Body of pancreas (tissue), 4 donors: ENCODE results near the gene PTPRCAP.

Experiments used
- CTCF ChIP-seq, 7 experiments: fragments of 450-650 bp in 4 of 7; fragments of 200-600 bp in 3 of 7; sonication (generic) in 3 of 7; IDR thresholded peaks; one replicate each; pipeline ENCODE4 v1.5.1; 2016 to 2019; ENCODE audit warnings: antibody characterized with exemption in 7 of 7
- POLR2A ChIP-seq, 3 donors: fragments of 450-650 bp; IDR thresholded peaks; one replicate each; pipeline ENCODE4 v1.6.1; 2016; ENCODE audit warnings: antibody characterized with exemption in 3 of 3, mild to moderate bottlenecking in 2 of 3

GRCh38 chr11:67449116-67449844, 11.8 kb upstream of the PTPRCAP start:
- TF ChIP-seq CTCF (IDR thresholded peaks at IDR 0.05) (no peak), POLR2A (IDR thresholded peaks at IDR 0.05) (no peak)
